CD14-positive monocyte (primary cell): ENCODE results near the gene EDA. TPM values are rescaled to one million over a fixed set of nuclear protein-coding genes. Genes with fewer than 3 reads are reported as not detected.

Experiments used
- DNase-seq, 3 donors: peaks; one replicate each; pipeline ENCODE4 v3.0.0-alpha.2; 2011 to 2022
- H2AFZ ChIP-seq: 2 replicates; pipeline ENCODE4 v1.6.0; 2012; ENCODE audit warnings: mild to moderate bottlenecking, low read depth, low read length, inconsistent platforms; ENCODE audit not compliant: insufficient read depth, poor library complexity, severe bottlenecking
- H3K27ac ChIP-seq, 2 donors: 1 replicate in 1 of 2; 2 replicates in 1 of 2; pipeline ENCODE4 v1.5.1; 2012 to 2013; ENCODE audit warnings: low read length in 2 of 2, control low read depth in 1 of 2, inconsistent platforms in 1 of 2, low read depth in 1 of 2, mild to moderate bottlenecking in 1 of 2
- H3K27me3 ChIP-seq, 2 donors: one replicate each; pipeline versions ENCODE4 v1.6.0 to v1.6.1; 2011 to 2013; ENCODE audit warnings: low read length in 2 of 2; ENCODE audit not compliant: control insufficient read depth in 2 of 2, insufficient read depth in 2 of 2
- H3K36me3 ChIP-seq, 2 donors: replicated peaks in 1 of 2; 1 replicate in 1 of 2; 2 replicates in 1 of 2; pipeline versions ENCODE4 v1.5.1 to v1.6.1; 2012 to 2013; ENCODE audit warnings: low read length in 2 of 2, control low read depth in 1 of 2, inconsistent platforms in 1 of 2, mild to moderate bottlenecking in 1 of 2; ENCODE audit not compliant: insufficient read depth in 2 of 2, control insufficient read depth in 1 of 2
- H3K4me1 ChIP-seq, 2 donors: 1 replicate in 1 of 2; 2 replicates in 1 of 2; pipeline versions ENCODE4 v1.5.1 to v1.6.1; 2012 to 2013; ENCODE audit warnings: low read length in 2 of 2, control low read depth in 1 of 2, inconsistent platforms in 1 of 2, mild to moderate bottlenecking in 1 of 2, moderate library complexity in 1 of 2; ENCODE audit not compliant: insufficient read depth in 2 of 2, control insufficient read depth in 1 of 2
- H3K4me2 ChIP-seq: replicated peaks from 2 replicates; pipeline ENCODE3; 2012; ENCODE audit warnings: low read length, moderate library complexity, mild to moderate bottlenecking; ENCODE audit not compliant: poor library complexity, severe bottlenecking; ENCODE audit errors: extremely low read depth
- H3K4me3 ChIP-seq, 3 experiments: fragments of 200-600 bp in 1 of 3; sonication (generic) in 1 of 3; replicated peaks in 1 of 3; 1 replicate in 2 of 3; 2 replicates in 1 of 3; pipeline ENCODE4 v1.5.1; 2011 to 2013; ENCODE audit warnings: low read length in 3 of 3, mild to moderate bottlenecking in 3 of 3, control low read depth in 2 of 3, low read depth in 2 of 3, inconsistent platforms in 1 of 3, moderate library complexity in 1 of 3
- H3K79me2 ChIP-seq: 2 replicates; pipeline ENCODE4 v1.6.0; 2012; ENCODE audit warnings: mild to moderate bottlenecking, control low read depth, inconsistent platforms, low read length, moderate library complexity; ENCODE audit not compliant: insufficient read depth
- H3K9ac ChIP-seq: 2 replicates; pipeline ENCODE4 v1.6.0; 2017; ENCODE audit warnings: low read length, mild to moderate bottlenecking; ENCODE audit not compliant: insufficient read depth, poor library complexity, severe bottlenecking
- H3K9me3 ChIP-seq, 2 donors: replicated peaks in 1 of 2; 1 replicate in 1 of 2; 2 replicates in 1 of 2; pipeline versions ENCODE4 v1.5.1 to v1.6.1; 2012 to 2013; ENCODE audit warnings: low read length in 2 of 2, control low read depth in 1 of 2; ENCODE audit not compliant: control insufficient read depth in 1 of 2, insufficient read depth in 1 of 2
- H4K20me1 ChIP-seq: 2 replicates; pipeline ENCODE4 v1.6.0; 2012; ENCODE audit warnings: mild to moderate bottlenecking, low read length, control low read depth, moderate library complexity; ENCODE audit not compliant: insufficient read depth
- H3K27ac Mint-ChIP-seq, 7 donors: one replicate each; pipeline ENCODE4 v1.8.0; 2020; ENCODE audit warnings: mild to moderate bottlenecking in 7 of 7, mixed read lengths in 7 of 7, moderate library complexity in 6 of 7, inconsistent platforms in 2 of 7
- H3K27me3 Mint-ChIP-seq, 3 donors: one replicate each; pipeline ENCODE4 v1.8.0; 2021 to 2022; ENCODE audit warnings: low read depth in 3 of 3, mild to moderate bottlenecking in 3 of 3, mixed read lengths in 3 of 3, moderate library complexity in 3 of 3, inconsistent platforms in 1 of 3
- H3K36me3 Mint-ChIP-seq, 2 donors: one replicate each; pipeline ENCODE4 v1.8.0; 2020; ENCODE audit warnings: mixed read lengths in 2 of 2, inconsistent platforms in 1 of 2, mild to moderate bottlenecking in 1 of 2
- H3K4me1 Mint-ChIP-seq: one replicate; pipeline ENCODE4 v1.8.0; 2020; ENCODE audit warnings: mild to moderate bottlenecking, mixed read lengths
- H3K4me3 Mint-ChIP-seq, 2 donors: one replicate each; pipeline ENCODE4 v1.8.0; 2020; ENCODE audit warnings: mild to moderate bottlenecking in 2 of 2, mixed read lengths in 2 of 2, moderate library complexity in 1 of 2
- H3K9me3 Mint-ChIP-seq, 7 donors: one replicate each; pipeline ENCODE4 v1.8.0; 2020 to 2022; ENCODE audit warnings: mixed read lengths in 7 of 7, mild to moderate bottlenecking in 6 of 7, moderate library complexity in 6 of 7, inconsistent platforms in 2 of 7
- CTCF ChIP-seq: fragments of 200-600 bp; IDR thresholded peaks from one replicate; pipeline ENCODE4 v1.8.0; 2022; ENCODE audit warnings: antibody characterized with exemption, mild to moderate bottlenecking
- WGBS: methylation state at CpG from one replicate; pipeline ENCODE4 v1.1.5; 2013; ENCODE audit warnings: missing lambda C conversion rate; ENCODE audit not compliant: insufficient coverage; 5-methylcytosine and 5-hydroxymethylcytosine counted together
- intact Hi-C, 2 donors: fragments of 100-400 bp; cut with micrococcal nuclease; formaldehyde crosslinking; loops; one replicate each; pipeline versions ENCODE4 v1.15.0 to v1.15.1; 2023
- polyA plus RNA-seq, 3 donors: library from polyadenylated mRNA; depleted of rRNA in 1 of 3; unstranded in 2 of 3; stranded (reverse) in 1 of 3; fragments of 300-500 nt in 2 of 3; fragments of >200 nt in 1 of 3; fragmentation: Illumina TruSeq in 2 of 3; gene quantifications; 1 replicate in 2 of 3; 2 replicates in 1 of 3; pipeline ENCODE4 v1.2.3, GENCODE V29; 2012 to 2021

EDA gene
- polyA plus RNA-seq, 3 donors, result 0.11 to 0.31 TPM; not detected in 1

DNA sequence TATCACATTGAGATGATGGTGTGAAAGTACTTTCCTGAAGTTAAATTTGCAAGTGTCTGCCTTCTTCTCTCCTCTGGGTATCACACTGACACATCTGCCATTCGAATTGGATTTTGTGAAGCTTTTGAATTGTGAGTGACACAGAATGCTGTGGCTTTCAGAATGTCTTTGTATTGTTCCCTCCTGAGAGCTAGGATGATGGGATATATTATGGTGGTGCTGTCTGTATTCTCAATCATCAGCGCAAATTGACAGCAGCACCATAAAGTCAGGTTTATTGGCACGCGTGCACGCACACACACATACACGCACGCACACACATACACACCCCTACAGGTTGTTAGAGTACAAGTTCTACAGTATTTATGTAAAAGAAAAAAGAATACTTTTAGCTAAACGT lies 290.5 kb downstream of the EDA start:
- H4K20me1 ChIP-seq, result no peaks in the 10 kb centered on the region
- no peak for DNase-seq
- H3K27ac ChIP-seq, result no peak overlapping the region
- intact Hi-C loops, result no loop called here
- no peaks in the 10 kb centered on the region for H3K27me3 ChIP-seq
- H3K4me2 ChIP-seq, result no peak overlapping the region
- H3K4me1 ChIP-seq, result no peaks in the 10 kb centered on the region
- WGBS, result no CpG with 5 or more reads among the region's 8 CpGs
- no peak overlapping the region for H2AFZ ChIP-seq
- H3K79me2 ChIP-seq, result no peaks in the 10 kb centered on the region
- no peak for TF ChIP-seq CTCF
- Mint-ChIP-seq H3K4me3 (no peak overlapping the region), H3K9me3 (peaks cover 0 to 6% (median 2%) of the 10 kb centered on the region in 7 donors), H3K4me1 (no peaks in the 10 kb centered on the region), H3K27ac (no peak overlapping the region), H3K36me3 (no peaks in the 10 kb centered on the region), H3K27me3 (peaks cover 0 to 2% (median 0%) of the 10 kb centered on the region in 3 donors)
- no peak overlapping the region for H3K9ac ChIP-seq
- H3K36me3 ChIP-seq, result no peaks in the 10 kb centered on the region
- H3K9me3 ChIP-seq, result no peaks in the 10 kb centered on the region
- no peak overlapping the region for H3K4me3 ChIP-seq

DNA sequence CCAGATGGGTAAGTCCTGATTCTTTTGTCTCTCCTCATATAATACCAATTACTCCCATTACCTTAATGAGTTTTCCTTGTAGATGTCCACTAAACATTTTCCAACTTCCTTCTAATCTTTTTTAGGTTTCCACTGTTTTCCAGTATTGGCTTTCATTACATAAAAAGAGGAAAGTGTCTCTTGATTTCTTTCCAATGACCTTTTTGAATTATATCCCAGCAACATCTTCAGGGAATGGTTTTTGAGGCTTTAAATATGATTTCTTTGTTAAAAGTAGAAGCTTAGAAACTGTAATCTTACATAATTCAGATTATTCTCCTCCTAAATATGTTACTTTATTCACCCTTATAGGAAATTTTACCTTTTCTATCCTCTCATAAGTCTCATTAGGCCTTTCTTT lies 298.9 kb downstream of the EDA start:
- Mint-ChIP-seq H3K4me1 (no peaks in the 10 kb centered on the region), H3K36me3 (no peaks in the 10 kb centered on the region), H3K27ac (no peak overlapping the region), H3K4me3 (no peak overlapping the region), H3K9me3 (peaks cover 0 to 18% (median 2%) of the 10 kb centered on the region in 7 donors), H3K27me3 (peaks cover 0 to 2% (median 0%) of the 10 kb centered on the region in 3 donors)
- H3K9me3 ChIP-seq, result no peaks in the 10 kb centered on the region
- H3K27me3 ChIP-seq, result no peaks in the 10 kb centered on the region
- H3K79me2 ChIP-seq, result no peaks in the 10 kb centered on the region
- H3K4me1 ChIP-seq, result no peaks in the 10 kb centered on the region
- TF ChIP-seq CTCF, result no peak
- H3K27ac ChIP-seq, result no peak overlapping the region
- H2AFZ ChIP-seq, result no peak overlapping the region
- intact Hi-C loops, result no loop called here
- no peak overlapping the region for H3K4me3 ChIP-seq
- no peak overlapping the region for H3K4me2 ChIP-seq
- no peak overlapping the region for H3K9ac ChIP-seq
- H4K20me1 ChIP-seq, result no peaks in the 10 kb centered on the region
- no peaks in the 10 kb centered on the region for H3K36me3 ChIP-seq
- DNase-seq, result no peak
